ENCODE data around the gene CBX8.

CBX8 gene

GRCh38 chr17:79788989-79789942, 7.6 kb downstream of the CBX8 start:
- Histone ChIP-seq H3K9ac (ENCODE audit: low read length in 2 of 2) (no peak overlapping the region), H3K4me3 (ENCODE audit: low read length in 2 of 2) (no peak overlapping the region), H3K36me3 (ENCODE audit: control insufficient read depth in 2 of 2, insufficient read depth in 2 of 2, low read length in 2 of 2) (no peaks in the 10 kb centered on the region), H3K27ac (ENCODE audit: low read length) (no peak overlapping the region), H3K9me3 (ENCODE audit: control insufficient read depth in 2 of 2, low read length in 2 of 2) (no peaks in the 10 kb centered on the region), H3K27me3 (ENCODE audit: control insufficient read depth in 1 of 2, insufficient read depth in 2 of 2, low read length in 2 of 2) (peaks cover 58 to 73% of the 10 kb centered on the region in 2 donors), H3K4me1 (ENCODE audit: control insufficient read depth, insufficient read depth, low read length) (peaks cover 21% of the 10 kb centered on the region)

DNA sequence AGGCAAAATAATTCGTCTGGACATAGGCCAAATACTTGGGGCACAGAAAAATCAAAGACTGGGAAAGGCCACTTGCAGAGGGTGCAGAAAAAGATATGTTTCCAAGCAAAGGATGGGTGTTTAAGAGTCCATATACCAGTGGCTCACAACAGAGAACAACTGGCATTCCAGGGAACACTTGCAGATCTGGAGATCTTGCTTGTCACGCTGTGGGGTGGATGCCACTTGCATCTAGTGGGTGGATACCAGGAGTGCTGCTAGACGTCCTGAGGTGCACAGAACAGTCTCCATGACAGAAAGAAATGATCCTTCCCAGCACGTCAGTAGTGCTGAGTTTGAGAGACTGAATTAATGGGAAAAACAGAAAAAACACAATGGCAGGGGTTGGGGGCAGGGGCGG, 8.4 kb downstream of the CBX8 start:
- H3K9ac ChIP-seq (ENCODE audit: low read length in 2 of 2): no peak overlapping the region
- H3K9me3 ChIP-seq (ENCODE audit: control insufficient read depth in 2 of 2, low read length in 2 of 2): no peaks in the 10 kb centered on the region
- H3K4me3 ChIP-seq (ENCODE audit: low read length in 2 of 2): no peak overlapping the region
- H3K36me3 ChIP-seq (ENCODE audit: control insufficient read depth in 2 of 2, insufficient read depth in 2 of 2, low read length in 2 of 2): no peaks in the 10 kb centered on the region
- H3K27me3 ChIP-seq (ENCODE audit: control insufficient read depth in 1 of 2, insufficient read depth in 2 of 2, low read length in 2 of 2): peaks cover 57 to 78% of the 10 kb centered on the region in 2 donors
- no peak overlapping the region for H3K27ac ChIP-seq (ENCODE audit: low read length)
- H3K4me1 ChIP-seq (ENCODE audit: control insufficient read depth, insufficient read depth, low read length): peaks cover 15% of the 10 kb centered on the region

- Histone ChIP-seq H3K27me3 (ENCODE audit: control insufficient read depth in 1 of 2, insufficient read depth in 2 of 2, low read length in 2 of 2) (peaks cover 53 to 71% of the 10 kb centered on the region in 2 donors), H3K4me1 (ENCODE audit: control insufficient read depth, insufficient read depth, low read length) (peaks cover 10% of the 10 kb centered on the region), H3K4me3 (ENCODE audit: low read length in 2 of 2) (no peak overlapping the region), H3K36me3 (ENCODE audit: control insufficient read depth in 2 of 2, insufficient read depth in 2 of 2, low read length in 2 of 2) (no peaks in the 10 kb centered on the region), H3K9me3 (ENCODE audit: control insufficient read depth in 2 of 2, low read length in 2 of 2) (no peaks in the 10 kb centered on the region), H3K9ac (ENCODE audit: low read length in 2 of 2) (no peak overlapping the region), H3K27ac (ENCODE audit: low read length) (no peak overlapping the region)
Measured at GRCh38 chr17:79786930-79787643, 9.8 kb downstream of the CBX8 start.

- H3K9me3 ChIP-seq (ENCODE audit: control insufficient read depth in 2 of 2, low read length in 2 of 2): no peaks in the 10 kb centered on the region
- H3K9ac ChIP-seq (ENCODE audit: low read length in 2 of 2): no peak overlapping the region
- no peak overlapping the region for H3K4me3 ChIP-seq (ENCODE audit: low read length in 2 of 2)
- H3K27ac ChIP-seq (ENCODE audit: low read length): no peak overlapping the region
- H3K36me3 ChIP-seq (ENCODE audit: control insufficient read depth in 2 of 2, insufficient read depth in 2 of 2, low read length in 2 of 2): no peaks in the 10 kb centered on the region
- peaks cover 10% of the 10 kb centered on the region for H3K4me1 ChIP-seq (ENCODE audit: control insufficient read depth, insufficient read depth, low read length)
- H3K27me3 ChIP-seq (ENCODE audit: control insufficient read depth in 1 of 2, insufficient read depth in 2 of 2, low read length in 2 of 2): peaks cover 47 to 66% of the 10 kb centered on the region in 2 donors
Measured at GRCh38 chr17:79785900-79786810, 10.7 kb downstream of the CBX8 start.

DNA sequence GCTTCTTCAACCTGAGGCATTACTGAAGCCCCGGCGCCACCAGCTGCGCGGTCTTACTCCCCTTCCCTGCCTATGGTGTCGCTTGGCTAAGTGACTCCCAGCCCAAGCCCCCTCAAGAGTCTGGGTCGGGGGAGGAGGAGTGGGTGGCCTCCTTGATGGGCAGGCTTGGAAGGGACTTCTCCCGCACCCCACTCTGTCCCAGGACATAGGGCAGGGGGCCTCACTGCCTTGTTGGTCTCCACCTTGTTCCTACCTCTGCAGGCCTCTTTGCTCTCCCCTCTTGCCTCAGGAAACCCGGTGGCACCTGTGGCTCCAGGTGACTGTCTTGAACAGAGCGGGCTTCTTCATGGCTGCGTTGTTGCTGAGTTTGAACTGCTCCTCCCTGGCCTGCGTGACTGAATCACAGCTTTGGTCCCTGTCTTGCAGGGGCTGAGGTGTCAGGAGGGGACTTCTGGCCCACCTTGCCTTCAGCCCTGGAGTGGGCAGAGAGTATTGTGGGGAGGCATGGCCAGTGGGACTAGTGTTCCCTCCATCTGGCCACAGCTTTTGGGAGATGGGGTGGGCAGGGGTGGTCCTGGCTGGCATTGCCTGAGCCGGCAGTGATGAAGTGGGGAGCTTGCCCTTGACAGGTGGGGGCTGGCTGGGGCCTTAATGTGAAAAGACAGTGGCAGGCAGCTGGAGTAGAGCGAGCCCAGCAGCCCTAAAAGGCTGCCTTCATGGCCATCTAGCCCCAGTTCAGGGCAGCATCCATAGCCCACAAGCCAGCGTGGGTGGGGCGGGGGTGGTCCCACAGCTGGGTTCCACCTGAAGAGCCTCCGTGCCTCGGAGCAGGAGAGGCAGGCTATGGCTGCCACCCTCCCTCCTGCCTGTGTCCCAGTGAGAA, 11.6 kb downstream of the CBX8 start:
- Histone ChIP-seq H3K27ac (ENCODE audit: low read length) (no peak overlapping the region), H3K4me1 (ENCODE audit: control insufficient read depth, insufficient read depth, low read length) (peaks cover 6% of the 10 kb centered on the region), H3K9ac (ENCODE audit: low read length in 2 of 2) (no peak overlapping the region), H3K36me3 (ENCODE audit: control insufficient read depth in 2 of 2, insufficient read depth in 2 of 2, low read length in 2 of 2) (no peaks in the 10 kb centered on the region), H3K27me3 (ENCODE audit: control insufficient read depth in 1 of 2, insufficient read depth in 2 of 2, low read length in 2 of 2) (peaks cover 39 to 63% of the 10 kb centered on the region in 2 donors), H3K4me3 (ENCODE audit: low read length in 2 of 2) (no peak overlapping the region), H3K9me3 (ENCODE audit: control insufficient read depth in 2 of 2, low read length in 2 of 2) (no peaks in the 10 kb centered on the region)

GRCh38 chr17:79784353-79785016, 12.4 kb downstream of the CBX8 start:
- Histone ChIP-seq H3K9ac (ENCODE audit: low read length in 2 of 2) (no peak overlapping the region), H3K27ac (ENCODE audit: low read length) (no peak overlapping the region), H3K4me1 (ENCODE audit: control insufficient read depth, insufficient read depth, low read length) (no peaks in the 10 kb centered on the region), H3K27me3 (ENCODE audit: control insufficient read depth in 1 of 2, insufficient read depth in 2 of 2, low read length in 2 of 2) (peaks cover 39 to 63% of the 10 kb centered on the region in 2 donors), H3K36me3 (ENCODE audit: control insufficient read depth in 2 of 2, insufficient read depth in 2 of 2, low read length in 2 of 2) (no peaks in the 10 kb centered on the region), H3K4me3 (ENCODE audit: low read length in 2 of 2) (no peak overlapping the region), H3K9me3 (ENCODE audit: control insufficient read depth in 2 of 2, low read length in 2 of 2) (no peaks in the 10 kb centered on the region)

- H3K27ac ChIP-seq (ENCODE audit: low read length): no peak overlapping the region
- no peaks in the 10 kb centered on the region for H3K9me3 ChIP-seq (ENCODE audit: control insufficient read depth in 2 of 2, low read length in 2 of 2)
- peaks cover 3% of the 10 kb centered on the region for H3K4me1 ChIP-seq (ENCODE audit: control insufficient read depth, insufficient read depth, low read length)
- H3K9ac ChIP-seq (ENCODE audit: low read length in 2 of 2): no peak overlapping the region
- H3K36me3 ChIP-seq (ENCODE audit: control insufficient read depth in 2 of 2, insufficient read depth in 2 of 2, low read length in 2 of 2): no peaks in the 10 kb centered on the region
- no peak overlapping the region for H3K4me3 ChIP-seq (ENCODE audit: low read length in 2 of 2)
- H3K27me3 ChIP-seq (ENCODE audit: control insufficient read depth in 1 of 2, insufficient read depth in 2 of 2, low read length in 2 of 2): peaks cover 39 to 63% of the 10 kb centered on the region in 2 donors
Measured at GRCh38 chr17:79783891-79784290, 13.0 kb downstream of the CBX8 start.

DNA sequence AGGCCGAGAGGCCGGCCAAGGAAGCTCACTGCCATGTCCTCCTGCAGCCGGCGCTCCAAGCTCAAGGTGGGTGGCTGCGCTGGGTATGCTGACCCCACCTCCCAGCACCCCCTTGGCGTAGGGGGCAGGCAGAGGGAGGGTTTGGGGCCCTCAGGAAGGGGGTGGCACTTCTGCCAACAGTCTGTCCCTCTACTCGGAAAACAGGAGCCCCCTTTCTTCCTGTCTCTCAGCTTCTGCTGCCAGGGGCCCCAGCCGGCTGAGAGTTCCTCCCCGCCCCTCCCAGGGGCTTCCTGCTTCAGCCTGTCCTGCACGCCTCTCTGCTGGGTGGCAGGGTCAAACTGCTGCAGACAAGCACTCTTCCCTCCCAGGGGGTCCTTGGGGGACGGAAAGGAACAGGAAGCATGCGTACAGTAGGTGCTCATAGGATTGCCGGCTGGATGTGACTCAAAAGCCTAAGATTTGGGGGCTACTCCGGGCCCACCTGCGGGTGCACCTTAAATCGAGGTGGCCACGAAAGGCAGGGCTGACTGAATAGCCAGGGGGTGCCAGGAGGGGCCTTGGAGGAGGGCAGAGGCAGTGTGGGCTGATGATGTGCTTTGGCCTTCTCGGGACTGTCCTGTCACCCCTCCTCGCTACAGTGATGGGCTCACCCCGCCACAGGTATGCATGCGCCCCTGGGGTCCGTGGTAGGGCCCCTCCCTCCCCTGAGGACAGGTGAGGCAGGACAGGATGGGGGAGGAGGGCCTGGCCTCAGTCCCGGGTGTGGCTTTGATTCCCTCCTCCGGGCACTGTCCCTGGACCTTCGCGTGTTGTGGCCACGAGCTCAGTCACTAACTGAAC, 14.9 kb downstream of the CBX8 start:
- Histone ChIP-seq H3K9me3 (ENCODE audit: control insufficient read depth in 2 of 2, low read length in 2 of 2) (no peaks in the 10 kb centered on the region), H3K27ac (ENCODE audit: low read length) (no peak overlapping the region), H3K27me3 (ENCODE audit: control insufficient read depth in 1 of 2, insufficient read depth in 2 of 2, low read length in 2 of 2) (peaks cover 39 to 70% of the 10 kb centered on the region in 2 donors), H3K4me1 (ENCODE audit: control insufficient read depth, insufficient read depth, low read length) (peaks cover 16% of the 10 kb centered on the region), H3K4me3 (ENCODE audit: low read length in 2 of 2) (no peak overlapping the region), H3K9ac (ENCODE audit: low read length in 2 of 2) (no peak overlapping the region), H3K36me3 (ENCODE audit: control insufficient read depth in 2 of 2, insufficient read depth in 2 of 2, low read length in 2 of 2) (no peaks in the 10 kb centered on the region)
